ENCODE measurements around the gene TRIM66.

GRCh38 chr11:8728563-8728962 is 46.1 kb upstream of the TRIM66 start:
- no peak for TF ChIP-seq CTCF (IDR thresholded peaks at IDR 0.05; ENCODE audit: low read depth, low read length)
- TF ChIP-seq POLR2A (IDR thresholded peaks at IDR 0.05; ENCODE audit: extremely low read depth, insufficient read length): no peak
- TF ChIP-seq, protein P1, sequence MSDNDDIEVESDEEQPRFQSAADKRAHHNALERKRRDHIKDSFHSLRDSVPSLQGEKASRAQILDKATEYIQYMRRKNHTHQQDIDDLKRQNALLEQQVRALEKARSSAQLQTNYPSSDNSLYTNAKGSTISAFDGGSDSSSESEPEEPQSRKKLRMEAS (IDR thresholded peaks at IDR 0.05; ENCODE audit: low read depth, low read length): no peak

All from NB4 (cell line).